Sigmoid colon (tissue), 4 donors: ENCODE data around the gene CDC40.
"Not testable (repeated sequence)": the region's sequence is repeated elsewhere in the genome, so short reads cannot be mapped to it uniquely, and the experiment has no call there.

Experiments
- EP300 ChIP-seq, 4 donors: sonication (generic); formaldehyde crosslinking; IDR thresholded peaks; one replicate each; pipeline ENCODE4 v1.6.1; 2017; ENCODE audit warnings: antibody characterized with exemption in 4 of 4
- POLR2A ChIP-seq, 2 donors: fragments of 450-650 bp; IDR thresholded peaks; one replicate each; pipeline ENCODE4 v1.6.1; 2016; ENCODE audit warnings: antibody characterized with exemption in 2 of 2, mild to moderate bottlenecking in 2 of 2, moderate library complexity in 2 of 2
- POLR2AphosphoS5 ChIP-seq, 4 donors: sonication (generic); formaldehyde crosslinking; IDR thresholded peaks; one replicate each; pipeline ENCODE4 v1.6.1; 2017; ENCODE audit warnings: antibody characterized with exemption in 4 of 4
- TF ChIP-seq, protein P1 (sequence below), 4 experiments: fragments of 450-650 bp in 3 of 4; fragments of 200-600 bp in 1 of 4; IDR thresholded peaks; one replicate each; pipeline ENCODE4 v1.5.1; 2016 to 2019; ENCODE audit warnings: antibody characterized with exemption in 4 of 4, mild to moderate bottlenecking in 3 of 4, moderate library complexity in 2 of 4

GRCh38 chr6:110244621-110245020, 64.4 kb downstream of the CDC40 start:
- TF ChIP-seq, protein P1, sequence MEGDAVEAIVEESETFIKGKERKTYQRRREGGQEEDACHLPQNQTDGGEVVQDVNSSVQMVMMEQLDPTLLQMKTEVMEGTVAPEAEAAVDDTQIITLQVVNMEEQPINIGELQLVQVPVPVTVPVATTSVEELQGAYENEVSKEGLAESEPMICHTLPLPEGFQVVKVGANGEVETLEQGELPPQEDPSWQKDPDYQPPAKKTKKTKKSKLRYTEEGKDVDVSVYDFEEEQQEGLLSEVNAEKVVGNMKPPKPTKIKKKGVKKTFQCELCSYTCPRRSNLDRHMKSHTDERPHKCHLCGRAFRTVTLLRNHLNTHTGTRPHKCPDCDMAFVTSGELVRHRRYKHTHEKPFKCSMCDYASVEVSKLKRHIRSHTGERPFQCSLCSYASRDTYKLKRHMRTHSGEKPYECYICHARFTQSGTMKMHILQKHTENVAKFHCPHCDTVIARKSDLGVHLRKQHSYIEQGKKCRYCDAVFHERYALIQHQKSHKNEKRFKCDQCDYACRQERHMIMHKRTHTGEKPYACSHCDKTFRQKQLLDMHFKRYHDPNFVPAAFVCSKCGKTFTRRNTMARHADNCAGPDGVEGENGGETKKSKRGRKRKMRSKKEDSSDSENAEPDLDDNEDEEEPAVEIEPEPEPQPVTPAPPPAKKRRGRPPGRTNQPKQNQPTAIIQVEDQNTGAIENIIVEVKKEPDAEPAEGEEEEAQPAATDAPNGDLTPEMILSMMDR (IDR thresholded peaks at IDR 0.05), result not testable (repeated sequence)
- TF ChIP-seq POLR2AphosphoS5, POLR2A, EP300 (IDR thresholded peaks at IDR 0.05): not testable (repeated sequence)
